Spleen (tissue), 11 donors: Measurements from ENCODE around the gene CACNG5. TPM values are rescaled to one million over a fixed set of nuclear protein-coding genes. Genes with fewer than 3 reads are reported as not detected.
A peak's percentile ranks its signal among the peaks of the same experiment; 100 is the strongest.

Source experiments
- DNase-seq: peaks from one replicate; pipeline ENCODE4 v3.0.0-alpha.2; 2020
- H3K27ac ChIP-seq, 8 donors: fragments of 200-600 bp; sonication (generic) in 7 of 8; 1 replicate in 4 of 8; 2 replicates in 4 of 8; pipeline versions ENCODE4 v1.5.0 to v1.8.0; 2016 to 2021; ENCODE audit warnings: inconsistent platforms in 4 of 8, mild to moderate bottlenecking in 4 of 8, moderate library complexity in 1 of 8
- H3K27me3 ChIP-seq, 7 donors: fragments of 200-600 bp; sonication (generic) in 6 of 7; replicated peaks in 1 of 7; 1 replicate in 4 of 7; 2 replicates in 3 of 7; pipeline versions ENCODE4 v1.5.0 to v1.8.0; 2016 to 2021; ENCODE audit warnings: inconsistent platforms in 3 of 7, mild to moderate bottlenecking in 1 of 7
- H3K36me3 ChIP-seq, 6 donors: fragments of 200-600 bp; sonication (generic) in 5 of 6; 1 replicate in 4 of 6; 2 replicates in 2 of 6; pipeline versions ENCODE4 v1.5.0 to v1.8.0; 2016 to 2021; ENCODE audit warnings: inconsistent platforms in 2 of 6
- H3K4me1 ChIP-seq, 6 donors: fragments of 200-600 bp; sonication (generic) in 5 of 6; 1 replicate in 3 of 6; 2 replicates in 3 of 6; pipeline versions ENCODE4 v1.5.0 to v1.8.0; 2016 to 2021; ENCODE audit warnings: inconsistent platforms in 3 of 6
- H3K4me3 ChIP-seq, 8 donors: fragments of 200-600 bp; sonication (generic) in 7 of 8; 1 replicate in 4 of 8; 2 replicates in 4 of 8; pipeline versions ENCODE4 v1.5.0 to v1.8.0; 2016 to 2021; ENCODE audit warnings: inconsistent platforms in 4 of 8, mild to moderate bottlenecking in 4 of 8, moderate library complexity in 2 of 8
- H3K9me3 ChIP-seq, 8 donors: fragments of 200-600 bp; sonication (generic) in 7 of 8; 1 replicate in 4 of 8; 2 replicates in 4 of 8; pipeline versions ENCODE4 v1.5.0 to v1.8.0; 2016 to 2021; ENCODE audit warnings: inconsistent platforms in 4 of 8
- CTCF ChIP-seq, 11 experiments: fragments of 200-600 bp in 7 of 11; fragments of 450-650 bp in 4 of 11; sonication (generic) in 4 of 11; IDR thresholded peaks in 8 of 11; conservative IDR thresholded peaks in 3 of 11; 1 replicate in 7 of 11; 2 replicates in 4 of 11; pipeline versions ENCODE4 v1.4.0 to v1.8.0; 2016 to 2021; ENCODE audit warnings: antibody characterized with exemption in 11 of 11, inconsistent platforms in 4 of 11, mild to moderate bottlenecking in 1 of 11
- POLR2A ChIP-seq, 3 donors: fragments of 450-650 bp; IDR thresholded peaks; one replicate each; pipeline ENCODE4 v1.5.1; 2017; ENCODE audit warnings: antibody characterized with exemption in 3 of 3, mild to moderate bottlenecking in 1 of 3
- POLR2AphosphoS5 ChIP-seq, 3 donors: sonication (generic); formaldehyde crosslinking; IDR thresholded peaks; one replicate each; pipeline ENCODE4 v1.5.1; 2017; ENCODE audit warnings: antibody characterized with exemption in 3 of 3
- WGBS, 5 donors: extraction: QIAGEN DNeasy Blood & Tissue Kit in 3 of 5; methylation state at CpG; one replicate each; pipeline versions ENCODE4 v1.1.5 to v1.1.7; 2013 to 2018; 5-methylcytosine and 5-hydroxymethylcytosine counted together
- intact Hi-C: fragments of 100-400 bp; cut with DNase I; formaldehyde crosslinking; loops from one replicate; pipeline ENCODE4 v1.15.0; 2023; ENCODE audit warnings: low total_unique reads
- polyA plus RNA-seq, 3 donors: library from polyadenylated mRNA; stranded (reverse); fragments of 200-250 nt; gene quantifications; one replicate each; pipeline ENCODE4 v1.2.1, GENCODE V29; 2013
- total RNA-seq, 7 donors: library from RNA; depleted of rRNA in 3 of 7; stranded (reverse); fragments of >200 nt in 3 of 7; fragmentation: NEBNext Ultra II Directional in 4 of 7; extraction: Animal tissue kit (Norgen Biotek cat#: 25700) in 4 of 7; gene quantifications; one replicate each; pipeline versions ENCODE4 v1.1.0 to v1.2.1, GENCODE V29; 2016 to 2021
- donor health status: healthy with polysubstance abuse.
- donor health status: DM: no; HTN: no; CAD: no; lungs with moderate emphysema.
- donor health status: DM: no; HTN: no; CAD: no.
- donor health status: Bipolar disorder and iron deficiency.
- donor health status: healthy.
- donor health status: DM: no; HTN: no; CAD: no.
- donor health status: DM: yes; HTN: yes; CAD: no.

CACNG5 gene
- total and polyA plus RNA-seq, 10 donors: 0.13 to 0.79 (median 0.54) TPM; not detected in 5

DNA sequence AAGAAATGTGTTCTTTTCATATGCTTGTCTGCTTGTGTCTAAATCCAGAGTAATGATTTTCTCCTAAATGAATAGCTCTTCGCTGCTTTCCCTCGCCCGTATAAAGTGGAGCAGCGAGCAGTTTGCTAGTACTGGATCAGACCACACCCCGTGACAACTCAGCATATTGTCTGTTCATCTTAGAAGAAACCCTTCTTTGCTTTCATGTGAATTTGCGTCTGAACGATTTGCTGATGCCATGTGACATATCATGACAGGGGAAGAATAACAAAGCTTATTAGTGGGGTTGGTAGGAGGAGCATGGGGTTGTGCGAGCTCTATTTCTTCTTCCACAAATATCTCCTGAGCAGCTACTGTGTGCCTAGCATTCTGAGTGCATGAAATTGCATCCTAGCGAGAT is 85.5 kb downstream of the CACNG5 start:
- DNase-seq: no peak
- Histone ChIP-seq H3K27me3 (peaks cover 0 to 18% (median 0%) of the 10 kb centered on the region in 7 donors), H3K4me1 (no peaks in the 10 kb centered on the region), H3K36me3 (no peaks in the 10 kb centered on the region), H3K4me3 (no peak overlapping the region), H3K9me3 (peaks cover 0 to 22% (median 2%) of the 10 kb centered on the region in 8 donors), H3K27ac (no peak overlapping the region)
- 81 to 90% (median 85%) methylated on average over 9 of the region's 9 CpGs for WGBS, 5 donors
- intact Hi-C loops: no loop called here
- no peak for TF ChIP-seq POLR2A (IDR thresholded peaks at IDR 0.05)
- no peak for TF ChIP-seq CTCF (IDR thresholded peaks at IDR 0.05 in 8 of 11, conservative IDR thresholded peaks at IDR 0.05 in 3 of 11)
- no peak for TF ChIP-seq POLR2AphosphoS5 (IDR thresholded peaks at IDR 0.05)

DNA sequence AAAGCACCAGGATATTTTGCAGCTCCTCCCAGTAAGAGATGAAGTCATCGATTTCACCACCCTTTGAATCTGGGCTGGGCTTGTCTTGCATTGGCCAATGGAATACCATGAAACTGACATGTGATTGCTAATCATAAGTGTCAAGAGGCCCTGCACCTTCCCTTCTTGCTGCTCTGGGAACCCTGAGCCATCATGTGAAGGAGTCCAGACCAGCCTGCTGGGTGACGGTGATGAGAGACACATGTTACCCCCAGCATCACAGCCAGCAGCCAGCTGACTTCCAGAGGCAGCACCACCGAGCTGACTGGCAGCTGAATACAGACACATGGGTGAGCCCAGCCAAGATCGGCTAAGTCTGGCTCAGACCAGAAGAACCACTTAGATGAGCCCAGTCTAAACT is 86.0 kb downstream of the CACNG5 start:
- WGBS, 5 donors: 77 to 87% (median 84%) methylated on average over 4 of the region's 4 CpGs
- H3K27ac ChIP-seq: no peak overlapping the region
- no peaks in the 10 kb centered on the region for H3K36me3 ChIP-seq
- TF ChIP-seq CTCF (IDR thresholded peaks at IDR 0.05 in 8 of 11, conservative IDR thresholded peaks at IDR 0.05 in 3 of 11): no peak
- TF ChIP-seq POLR2AphosphoS5 (IDR thresholded peaks at IDR 0.05): no peak
- TF ChIP-seq POLR2A (IDR thresholded peaks at IDR 0.05): no peak
- DNase-seq: peak; percentile 41
- peaks cover 0 to 19% (median 0%) of the 10 kb centered on the region in 7 donors for H3K27me3 ChIP-seq
- no peaks in the 10 kb centered on the region for H3K4me1 ChIP-seq
- peaks cover 0 to 22% (median 2%) of the 10 kb centered on the region in 8 donors for H3K9me3 ChIP-seq
- intact Hi-C loops: no loop called here
- H3K4me3 ChIP-seq: no peak overlapping the region

DNA sequence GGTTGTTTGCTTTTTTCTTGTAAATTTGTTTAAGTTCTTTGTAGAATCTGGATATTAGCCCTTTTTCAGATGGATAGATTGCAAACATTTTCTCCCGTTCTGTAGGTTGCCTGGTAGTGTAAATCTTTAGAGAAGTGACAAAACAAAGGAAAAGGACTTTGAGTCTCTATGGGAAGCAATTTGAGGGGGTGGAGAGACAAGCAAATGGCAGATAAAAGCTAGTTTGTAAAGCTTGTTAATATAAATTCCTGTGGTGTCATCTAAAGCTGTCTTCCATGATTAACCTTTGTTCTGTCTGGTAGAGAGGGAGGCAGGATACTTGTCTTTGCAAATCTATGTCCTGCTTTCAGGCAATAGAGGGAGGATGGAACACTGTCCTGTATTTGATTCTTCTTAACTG is 89.0 kb downstream of the CACNG5 start:
- Histone ChIP-seq H3K4me3 (no peak overlapping the region), H3K27me3 (peaks cover 0 to 26% (median 0%) of the 10 kb centered on the region in 7 donors), H3K9me3 (peaks cover 0 to 16% (median 0%) of the 10 kb centered on the region in 8 donors), H3K27ac (no peak overlapping the region), H3K4me1 (no peaks in the 10 kb centered on the region), H3K36me3 (no peaks in the 10 kb centered on the region)
- no peak for DNase-seq
- WGBS, 5 donors: 59 to 83% (median 72%) methylated on average over 1 of the region's 1 CpG
- TF ChIP-seq POLR2A (IDR thresholded peaks at IDR 0.05) (no peak), CTCF (IDR thresholded peaks at IDR 0.05 in 8 of 11, conservative IDR thresholded peaks at IDR 0.05 in 3 of 11) (no peak), POLR2AphosphoS5 (IDR thresholded peaks at IDR 0.05) (no peak)
- intact Hi-C loops: no loop called here

DNA sequence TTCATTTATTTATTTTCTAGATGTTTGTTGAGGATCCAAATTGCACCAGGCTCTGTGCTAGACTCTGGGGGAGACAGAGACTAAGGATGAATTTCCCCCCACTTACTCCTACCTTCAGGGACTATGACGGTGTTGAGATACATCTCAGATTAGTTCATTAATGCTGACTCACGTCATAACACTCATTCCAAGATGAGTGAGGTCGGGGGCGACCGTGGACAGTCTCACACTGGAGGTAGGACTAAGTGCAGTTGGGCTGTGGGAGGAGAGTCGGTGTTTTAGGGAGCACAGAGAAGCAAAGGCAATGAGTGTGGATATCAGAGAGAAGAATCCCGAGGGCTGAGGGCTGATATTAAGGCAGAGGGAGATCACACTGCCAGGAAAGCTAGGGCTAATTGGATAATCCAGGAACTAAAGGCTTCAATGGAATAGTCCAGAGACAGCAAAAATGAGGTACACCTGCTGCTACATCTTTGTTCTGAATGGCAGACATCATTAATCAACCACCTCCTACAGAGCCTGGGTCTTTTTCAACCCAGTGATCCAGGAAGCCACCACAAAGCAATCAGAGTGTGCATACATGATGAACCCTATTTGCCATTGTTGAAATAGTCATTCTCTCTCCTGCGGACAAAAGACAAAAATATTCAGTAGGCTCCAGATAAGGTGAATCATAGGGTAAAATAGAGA is 91.0 kb downstream of the CACNG5 start:
- Histone ChIP-seq H3K4me1 (no peaks in the 10 kb centered on the region), H3K27ac (no peak overlapping the region), H3K27me3 (peaks cover 0 to 32% (median 0%) of the 10 kb centered on the region in 7 donors), H3K36me3 (no peaks in the 10 kb centered on the region), H3K9me3 (peaks cover 0 to 11% (median 0%) of the 10 kb centered on the region in 8 donors), H3K4me3 (no peak overlapping the region)
- TF ChIP-seq POLR2A (IDR thresholded peaks at IDR 0.05) (no peak), CTCF (IDR thresholded peaks at IDR 0.05 in 8 of 11, conservative IDR thresholded peaks at IDR 0.05 in 3 of 11) (no peak), POLR2AphosphoS5 (IDR thresholded peaks at IDR 0.05) (no peak)
- DNase-seq: peak; percentile 19
- 77 to 91% (median 82%) methylated on average over 8 of the region's 8 CpGs for WGBS, 5 donors
- intact Hi-C loops: no loop called here
